Measurements from ENCODE around the gene GNLY.

DNA sequence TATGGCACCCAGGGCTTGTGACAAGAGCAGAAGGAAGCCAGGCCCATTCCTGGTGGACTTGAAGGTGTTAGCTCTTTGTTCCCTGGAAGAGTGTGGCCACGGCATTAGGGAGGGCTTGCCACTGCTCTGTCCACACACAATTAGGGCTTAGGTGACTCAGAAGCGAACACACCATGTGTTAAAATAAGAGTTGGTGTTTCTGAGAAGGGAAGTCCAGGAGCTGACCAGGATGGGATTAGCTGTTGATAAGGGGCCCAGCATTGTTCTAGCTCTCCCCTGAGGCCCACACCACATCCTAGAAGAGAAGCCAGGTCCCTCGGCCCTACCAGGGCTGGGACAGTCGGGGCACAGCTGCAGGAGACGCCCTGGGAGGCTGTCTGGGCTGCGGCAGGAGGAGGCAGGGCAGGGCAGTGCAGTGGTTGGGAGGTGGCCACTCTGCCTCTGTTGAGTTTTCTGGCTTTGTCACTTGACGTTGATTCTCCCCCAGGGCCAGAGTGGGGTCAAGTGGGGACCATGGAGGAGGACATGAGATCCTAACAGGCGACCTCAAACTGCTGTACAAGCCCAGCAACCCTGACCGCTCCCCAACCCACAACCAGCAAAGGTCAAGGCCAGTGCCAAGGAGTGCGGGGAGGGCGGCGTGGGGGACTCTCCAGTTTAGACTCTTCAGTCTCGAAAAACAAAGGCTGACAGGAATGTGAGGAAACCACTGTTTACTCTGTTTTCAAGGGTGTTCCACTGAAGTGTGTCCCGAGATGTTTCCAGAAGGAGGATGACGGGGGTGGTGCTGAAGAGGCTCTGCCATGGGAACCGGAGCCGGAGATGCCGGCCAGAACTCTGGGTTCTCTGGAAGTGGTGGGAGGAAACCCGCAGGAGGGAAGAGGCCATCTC, 16.8 kb downstream of the GNLY start:
- TF ChIP-seq, protein P1, sequence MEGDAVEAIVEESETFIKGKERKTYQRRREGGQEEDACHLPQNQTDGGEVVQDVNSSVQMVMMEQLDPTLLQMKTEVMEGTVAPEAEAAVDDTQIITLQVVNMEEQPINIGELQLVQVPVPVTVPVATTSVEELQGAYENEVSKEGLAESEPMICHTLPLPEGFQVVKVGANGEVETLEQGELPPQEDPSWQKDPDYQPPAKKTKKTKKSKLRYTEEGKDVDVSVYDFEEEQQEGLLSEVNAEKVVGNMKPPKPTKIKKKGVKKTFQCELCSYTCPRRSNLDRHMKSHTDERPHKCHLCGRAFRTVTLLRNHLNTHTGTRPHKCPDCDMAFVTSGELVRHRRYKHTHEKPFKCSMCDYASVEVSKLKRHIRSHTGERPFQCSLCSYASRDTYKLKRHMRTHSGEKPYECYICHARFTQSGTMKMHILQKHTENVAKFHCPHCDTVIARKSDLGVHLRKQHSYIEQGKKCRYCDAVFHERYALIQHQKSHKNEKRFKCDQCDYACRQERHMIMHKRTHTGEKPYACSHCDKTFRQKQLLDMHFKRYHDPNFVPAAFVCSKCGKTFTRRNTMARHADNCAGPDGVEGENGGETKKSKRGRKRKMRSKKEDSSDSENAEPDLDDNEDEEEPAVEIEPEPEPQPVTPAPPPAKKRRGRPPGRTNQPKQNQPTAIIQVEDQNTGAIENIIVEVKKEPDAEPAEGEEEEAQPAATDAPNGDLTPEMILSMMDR (IDR thresholded peaks at IDR 0.05; ENCODE audit: extremely low read depth in 1 of 2, insufficient read depth in 1 of 2, low read depth in 1 of 2, low read length in 2 of 2): no peak
- TF ChIP-seq, protein P2, sequence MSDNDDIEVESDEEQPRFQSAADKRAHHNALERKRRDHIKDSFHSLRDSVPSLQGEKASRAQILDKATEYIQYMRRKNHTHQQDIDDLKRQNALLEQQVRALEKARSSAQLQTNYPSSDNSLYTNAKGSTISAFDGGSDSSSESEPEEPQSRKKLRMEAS (IDR thresholded peaks at IDR 0.05; ENCODE audit: insufficient read depth, insufficient read length): no peak
- TF ChIP-seq GATA2 (IDR thresholded peaks at IDR 0.05; ENCODE audit: insufficient read depth, insufficient read length, low read depth, low read length) (no peak), JUN (IDR thresholded peaks at IDR 0.05; ENCODE audit: borderline replicate concordance, insufficient read depth, insufficient read length, low read depth) (peak; percentile 8), POLR2A (IDR thresholded peaks at IDR 0.05; ENCODE audit: low read depth, low read length) (no peak), FOS (IDR thresholded peaks at IDR 0.05; ENCODE audit: borderline replicate concordance, insufficient read depth, low read length) (no peak), EZH2 (IDR thresholded peaks at IDR 0.05; ENCODE audit: borderline replicate concordance, low read depth, low read length, severe bottlenecking) (no peak), POLR2AphosphoS5 (IDR thresholded peaks at IDR 0.05; ENCODE audit: insufficient read depth, low read depth, low read length) (peak; percentile 21)

Data from endothelial cell of umbilical vein (primary cell).